HG03025 (cell line): ENCODE data around the gene IP6K1.

ENCODE experiments used
- ATAC-seq: cut with Tn5 transposase; IDR thresholded peaks from one replicate; pipeline ENCODE4 v1.9.1; 2021; ENCODE audit warnings: mild to moderate bottlenecking, moderate library complexity; ENCODE audit not compliant: unreplicated experiment, low FRiP score

The IP6K1 gene

DNA sequence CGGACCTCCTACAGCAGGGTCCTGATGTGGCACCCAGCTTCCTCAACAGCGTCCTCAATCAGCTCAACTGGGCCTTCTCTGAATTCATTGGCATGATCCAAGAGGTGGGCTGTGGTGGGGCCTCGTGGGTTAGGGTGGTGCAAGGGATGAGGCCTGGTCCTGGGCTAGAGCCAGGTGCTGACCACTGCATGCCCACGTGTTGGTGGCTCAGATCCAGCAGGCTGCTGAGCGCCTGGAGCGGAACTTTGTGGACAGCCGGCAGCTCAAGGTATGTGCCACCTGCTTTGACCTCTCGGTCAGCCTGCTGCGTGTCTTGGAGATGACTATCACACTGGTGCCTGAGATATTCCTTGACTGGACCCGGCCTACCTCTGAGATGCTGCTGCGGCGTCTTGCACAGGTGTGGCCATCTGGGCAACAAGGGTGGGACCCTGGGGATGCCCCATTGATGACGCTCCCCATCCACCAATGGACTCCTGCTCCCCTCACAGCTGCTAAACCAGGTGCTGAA is 70.7 kb downstream of the IP6K1 start:
- ATAC-seq = no peak

DNA sequence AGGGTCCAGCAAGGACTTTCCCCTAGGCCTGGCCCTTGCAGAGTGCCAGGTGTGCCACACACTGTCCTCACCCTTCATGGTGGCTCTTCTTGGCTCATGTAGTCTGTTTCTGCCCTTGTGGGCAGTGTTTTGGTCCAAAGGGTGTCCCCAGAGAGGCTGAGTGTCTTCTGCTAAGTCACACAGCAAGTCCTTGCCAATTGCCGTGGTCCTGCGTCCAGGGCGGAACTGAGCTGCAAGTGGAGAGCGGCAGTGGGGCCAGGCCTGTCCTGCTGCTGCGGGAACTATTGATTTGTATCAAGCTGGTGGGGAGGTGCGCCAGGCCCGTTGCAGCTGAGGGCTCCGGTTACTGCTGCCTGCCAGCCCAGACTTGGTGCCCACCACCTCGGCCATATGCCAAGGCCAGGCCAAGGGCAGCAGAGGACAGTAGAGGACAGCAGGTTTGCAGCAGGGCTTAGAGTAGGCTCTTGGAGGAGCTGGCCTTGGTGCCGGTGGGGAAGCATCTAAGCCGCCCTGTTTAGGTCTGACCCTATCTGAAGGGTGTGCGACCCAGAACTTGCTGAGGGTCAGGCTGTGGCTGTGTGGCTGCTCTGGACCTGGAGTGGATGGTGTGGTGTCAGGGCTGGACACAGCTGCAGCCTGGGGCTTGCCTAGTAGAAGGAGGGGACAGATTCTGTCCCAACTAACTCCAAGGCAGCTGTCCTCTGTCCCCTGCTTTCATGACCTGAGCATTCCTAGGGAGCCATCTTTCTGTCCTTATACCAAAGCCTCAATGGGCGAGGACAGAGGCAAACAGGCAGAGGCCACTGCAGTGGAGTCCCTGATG is 71.4 kb downstream of the IP6K1 start:
- ATAC-seq = no peak

DNA sequence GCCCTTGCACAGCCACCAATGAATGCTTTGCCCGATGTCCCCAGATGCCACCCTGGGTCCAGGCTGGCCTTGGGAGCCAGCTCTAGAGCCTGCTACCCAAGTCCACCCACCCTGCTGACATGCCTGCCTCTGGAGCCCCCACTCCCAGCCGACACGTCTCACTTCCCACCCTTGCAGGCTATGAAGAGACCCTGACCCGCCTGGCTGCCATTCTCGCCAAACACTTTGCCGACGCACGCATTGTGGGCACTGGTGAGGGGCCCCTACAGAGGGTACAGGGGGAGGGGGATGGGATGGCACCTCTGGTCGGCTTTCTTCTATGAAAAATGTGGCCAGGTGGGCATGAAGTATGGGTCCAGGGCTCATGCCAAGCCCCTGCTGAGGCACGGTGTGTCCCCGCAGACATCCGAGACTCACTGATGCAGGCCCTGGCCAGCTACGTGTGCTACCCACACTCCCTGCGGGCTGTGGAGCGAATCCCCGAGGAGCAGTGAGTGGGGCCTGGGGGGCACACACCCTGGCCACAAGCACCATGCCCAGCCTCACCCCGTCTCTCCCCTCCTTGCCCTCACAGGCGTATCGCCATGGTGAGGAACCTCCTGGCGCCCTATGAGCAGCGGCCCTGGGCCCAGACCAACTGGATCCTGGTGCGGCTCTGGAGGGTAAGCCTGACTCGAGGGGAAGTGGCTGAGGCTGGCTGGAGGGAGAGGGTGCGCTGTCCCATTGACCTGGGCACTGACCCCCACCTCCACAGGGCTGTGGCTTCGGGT is 72.8 kb downstream of the IP6K1 start:
- no peak for ATAC-seq

DNA sequence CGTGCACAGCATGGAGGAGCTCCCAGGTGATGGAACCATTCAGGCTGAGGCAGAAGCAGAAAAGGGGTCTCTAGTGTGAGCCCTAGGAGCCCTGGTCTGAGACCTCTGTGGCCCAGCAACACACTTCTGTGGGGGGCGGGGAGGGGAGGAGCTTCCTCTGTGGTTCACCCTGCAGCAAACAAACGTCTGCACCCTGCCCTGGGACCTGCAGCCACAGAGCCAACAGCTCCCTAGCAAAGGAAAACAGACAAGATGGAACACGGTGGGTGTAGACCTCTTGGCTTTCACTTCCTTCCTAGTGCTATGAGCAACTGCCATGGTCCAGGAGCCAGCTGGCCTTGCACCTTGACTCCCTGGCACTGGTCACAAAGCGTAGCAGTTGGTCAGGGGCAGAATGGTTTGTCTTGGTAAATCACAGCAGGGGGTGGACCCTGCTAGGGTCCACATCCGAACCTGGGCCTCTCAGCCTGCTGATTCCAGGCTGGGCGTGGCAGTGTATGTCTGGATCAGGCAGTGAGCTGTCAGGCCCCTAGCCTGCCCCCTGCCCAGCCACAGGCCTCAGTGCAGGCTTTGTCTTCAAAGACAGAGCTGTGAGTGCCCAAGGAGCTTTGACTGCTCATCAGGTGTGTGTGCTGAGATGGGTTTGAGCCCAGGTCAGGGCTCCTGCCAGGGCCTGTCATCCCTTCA is 73.6 kb downstream of the IP6K1 start:
- no peak for ATAC-seq

DNA sequence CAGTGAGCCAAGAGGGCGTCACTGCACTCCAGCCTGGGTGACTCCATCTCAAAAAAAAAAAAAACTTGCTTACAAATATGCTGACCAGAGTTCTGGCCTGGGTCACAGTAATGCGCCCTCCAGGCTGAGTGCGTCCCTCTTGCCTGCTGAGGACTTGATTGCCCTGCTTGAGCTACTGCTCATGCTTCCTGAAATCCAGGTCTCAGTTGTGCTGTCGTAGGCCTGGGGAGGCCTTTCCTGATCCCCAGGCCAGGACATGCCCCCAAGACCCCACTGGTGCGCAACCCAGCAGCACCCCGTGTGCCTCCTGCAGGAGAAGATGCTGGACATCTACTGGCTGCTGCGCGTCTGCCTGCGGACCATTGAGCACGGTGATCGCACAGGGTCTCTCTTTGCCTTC is 74.2 kb downstream of the IP6K1 start:
- no peak for ATAC-seq

DNA sequence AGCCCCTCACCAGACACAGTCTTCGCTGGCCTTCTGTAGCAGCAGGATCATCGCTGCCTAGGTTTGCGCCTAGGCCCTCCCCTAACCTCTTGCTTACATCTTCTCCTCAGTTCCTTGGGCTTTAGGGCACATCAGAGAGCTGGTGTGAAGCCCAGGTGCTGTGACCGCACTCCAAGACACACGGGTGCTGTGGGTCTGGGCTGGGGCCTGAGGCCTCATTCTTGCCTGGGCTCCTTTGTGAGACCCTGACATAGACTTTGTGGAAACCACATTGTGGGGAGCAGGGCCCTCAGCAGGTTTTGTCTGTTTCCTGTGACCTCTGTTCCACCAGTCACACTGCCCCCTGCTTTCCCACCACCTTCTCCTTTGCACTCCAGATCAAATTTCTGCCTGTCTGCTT is 74.9 kb downstream of the IP6K1 start:
- no peak for ATAC-seq

DNA sequence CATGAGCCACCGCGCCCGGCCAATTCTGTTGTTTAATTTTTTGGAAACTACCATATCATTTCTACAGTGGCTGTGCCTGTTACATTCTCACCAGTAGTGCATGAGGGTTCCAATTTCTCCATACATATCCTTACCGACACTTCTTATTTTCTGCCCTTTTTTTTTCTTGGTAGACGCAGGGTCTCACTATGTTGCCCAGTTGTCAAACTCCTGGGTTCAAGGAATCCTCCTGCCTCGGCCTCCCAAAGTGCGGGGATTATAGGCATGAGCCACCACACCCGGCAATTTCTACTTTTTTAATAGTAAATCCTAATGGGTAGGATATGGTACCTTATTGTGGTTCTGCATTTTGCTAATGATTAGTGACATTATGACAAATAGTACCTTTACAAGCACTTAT is 76.5 kb downstream of the IP6K1 start:
- no peak for ATAC-seq

DNA sequence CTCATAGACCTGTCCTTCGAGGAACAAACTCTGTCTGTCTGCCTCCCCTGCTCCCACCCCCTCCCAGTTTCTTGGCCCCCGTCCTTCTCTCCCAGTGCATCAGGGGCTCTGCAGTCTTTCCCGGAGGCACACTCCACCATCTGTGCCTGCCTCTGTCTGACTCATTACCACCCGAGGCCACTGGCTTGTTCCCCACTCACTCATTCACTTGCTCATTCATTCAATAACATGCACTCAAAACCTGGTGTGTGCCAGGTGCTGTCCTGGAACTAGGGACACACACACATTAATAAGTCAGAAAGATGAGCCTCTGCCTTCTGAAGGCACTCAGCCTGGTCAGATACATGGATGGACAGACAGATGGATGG is 79.2 kb downstream of the IP6K1 start:
- ATAC-seq = no peak

DNA sequence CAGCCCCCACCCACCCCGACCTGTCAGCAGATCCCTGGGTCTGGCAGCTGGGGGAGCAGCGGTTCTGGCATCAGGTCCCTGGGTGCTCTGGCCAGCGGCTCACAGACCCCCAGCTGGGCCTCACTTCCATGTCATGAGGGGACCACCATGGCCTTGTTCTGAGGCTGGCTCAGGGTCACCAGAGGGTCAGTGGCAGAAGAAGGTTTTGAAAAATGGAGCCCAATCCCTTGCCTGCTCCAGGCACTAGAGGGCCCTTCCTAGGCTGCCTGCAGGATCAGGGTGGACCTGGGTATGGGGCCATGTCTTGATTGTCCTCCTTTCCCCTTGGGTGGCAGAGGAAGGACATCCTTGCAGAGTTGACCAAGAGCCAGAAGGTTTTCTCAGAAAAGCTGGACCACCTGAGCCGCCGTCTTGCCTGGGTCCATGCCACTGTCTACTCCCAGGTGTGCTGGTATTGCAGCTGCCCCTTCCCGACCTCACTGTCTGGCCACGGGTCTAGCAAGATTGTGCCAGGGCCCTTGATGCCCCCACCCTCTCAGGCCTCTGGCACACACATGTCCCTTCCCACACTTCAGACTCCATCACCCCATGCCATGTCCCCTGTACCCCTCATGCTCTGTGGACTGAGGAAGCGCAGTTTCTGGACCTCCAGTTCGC is 79.8 kb downstream of the IP6K1 start:
- no peak for ATAC-seq

DNA sequence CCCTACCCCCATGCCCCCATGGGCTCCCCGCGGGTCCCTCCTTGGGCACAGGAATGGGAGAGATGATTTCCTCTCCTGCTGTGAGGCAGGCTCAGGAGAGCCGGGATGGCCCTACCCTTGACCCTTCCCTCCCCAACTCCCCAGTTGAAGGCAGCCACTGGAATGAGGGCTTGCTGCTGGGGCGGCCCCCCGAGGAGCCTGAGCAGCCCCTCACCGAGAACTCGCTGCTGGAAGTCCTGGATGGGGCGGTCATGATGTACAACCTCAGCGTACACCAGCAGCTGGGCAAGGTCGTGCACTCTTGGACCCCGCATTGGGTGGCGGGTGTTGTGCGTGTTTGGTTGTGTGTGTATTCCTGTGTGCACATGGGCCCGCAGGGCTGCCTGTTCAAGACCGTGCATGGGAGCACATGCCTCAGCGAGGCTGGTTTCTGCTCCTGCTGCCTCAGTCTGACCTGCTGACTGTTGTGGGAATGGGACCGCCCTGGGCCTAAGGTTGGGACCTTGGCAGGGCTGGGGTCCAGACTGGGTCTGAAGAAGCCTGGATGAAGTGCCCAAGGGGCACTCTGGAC is 80.9 kb downstream of the IP6K1 start:
- no peak for ATAC-seq

DNA sequence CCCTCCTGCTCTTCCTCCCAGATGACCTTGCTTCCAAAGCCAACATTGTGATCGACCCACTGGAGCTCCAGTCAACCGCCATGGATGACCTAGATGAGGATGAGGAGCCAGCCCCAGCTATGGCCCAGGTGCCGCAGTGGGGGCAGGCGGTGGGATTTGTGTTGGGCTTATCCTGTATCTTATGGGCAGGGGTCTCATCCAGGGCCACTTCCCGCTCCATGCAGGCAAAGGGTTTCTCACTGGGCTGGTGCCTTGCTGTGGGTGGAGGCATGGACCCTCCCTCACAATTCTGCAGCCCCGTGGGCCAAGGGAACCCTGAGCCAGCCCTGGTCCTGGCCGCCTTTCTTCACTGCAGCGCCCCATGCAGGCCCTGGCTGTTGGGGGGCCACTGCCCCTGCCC is 81.7 kb downstream of the IP6K1 start:
- ATAC-seq = no peak

DNA sequence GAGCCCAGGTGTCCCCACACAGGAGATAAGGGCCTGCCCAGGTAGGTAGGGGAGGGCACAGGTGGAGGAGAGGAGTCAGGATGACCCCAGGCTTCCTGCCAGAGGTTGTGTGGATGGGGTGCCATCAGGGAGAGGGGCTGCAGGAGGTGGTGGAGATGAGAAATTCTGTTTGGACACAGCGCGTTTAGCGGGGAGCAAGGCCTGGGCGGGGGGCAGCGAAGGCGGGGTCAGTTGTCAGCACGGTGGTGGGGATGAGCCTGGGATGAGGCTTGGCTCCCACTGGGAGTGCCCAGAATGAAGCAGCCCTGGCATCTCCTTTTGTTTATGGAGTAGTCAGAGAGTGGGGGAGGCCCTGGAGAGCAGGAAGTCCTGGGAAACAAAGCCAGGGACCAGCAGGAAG is 82.4 kb downstream of the IP6K1 start:
- ATAC-seq = no peak

DNA sequence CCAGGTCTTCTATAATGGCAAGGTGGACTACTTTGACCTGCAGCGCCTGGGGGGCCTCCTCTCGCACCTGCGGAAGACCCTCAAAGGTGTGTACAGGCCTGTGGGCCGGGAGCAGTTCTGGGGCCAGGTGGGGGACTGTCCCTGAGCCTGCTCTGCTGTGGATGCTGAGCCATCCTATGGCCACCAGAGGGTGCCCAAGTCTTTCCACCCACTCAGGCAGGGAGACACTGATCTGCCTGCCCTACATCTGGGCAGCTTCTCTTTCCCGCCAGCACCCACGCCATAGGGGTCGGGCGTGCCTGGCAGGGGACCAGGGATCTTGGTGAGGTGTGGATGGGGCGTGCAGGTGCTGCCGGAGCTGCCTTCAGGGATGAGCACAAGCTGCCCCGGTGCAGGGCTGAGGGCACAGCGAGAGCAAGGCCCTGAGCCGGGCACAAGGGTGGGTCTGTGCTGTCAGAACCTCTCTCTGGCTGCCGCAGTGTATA is 82.9 kb downstream of the IP6K1 start:
- no peak for ATAC-seq

DNA sequence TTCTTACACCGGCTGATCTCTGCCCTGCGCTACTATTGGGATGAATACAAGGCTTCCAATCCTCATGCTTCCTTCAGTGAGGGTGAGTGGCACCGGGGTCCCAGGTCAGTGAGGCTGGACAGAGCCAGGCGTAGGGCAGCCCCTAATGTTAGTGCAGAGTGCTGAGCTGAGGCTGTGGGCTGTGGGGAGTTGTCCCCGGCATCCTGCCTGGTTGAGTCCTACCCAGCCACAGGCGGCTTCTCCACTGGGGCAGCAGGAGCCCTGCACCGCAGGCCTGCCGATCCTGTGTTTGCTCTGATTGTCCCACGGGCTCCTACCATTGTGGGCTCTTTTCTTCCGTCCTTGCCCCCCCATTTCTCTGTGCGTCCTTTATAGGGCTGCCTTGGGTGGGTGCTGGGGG is 83.7 kb downstream of the IP6K1 start:
- no peak for ATAC-seq

DNA sequence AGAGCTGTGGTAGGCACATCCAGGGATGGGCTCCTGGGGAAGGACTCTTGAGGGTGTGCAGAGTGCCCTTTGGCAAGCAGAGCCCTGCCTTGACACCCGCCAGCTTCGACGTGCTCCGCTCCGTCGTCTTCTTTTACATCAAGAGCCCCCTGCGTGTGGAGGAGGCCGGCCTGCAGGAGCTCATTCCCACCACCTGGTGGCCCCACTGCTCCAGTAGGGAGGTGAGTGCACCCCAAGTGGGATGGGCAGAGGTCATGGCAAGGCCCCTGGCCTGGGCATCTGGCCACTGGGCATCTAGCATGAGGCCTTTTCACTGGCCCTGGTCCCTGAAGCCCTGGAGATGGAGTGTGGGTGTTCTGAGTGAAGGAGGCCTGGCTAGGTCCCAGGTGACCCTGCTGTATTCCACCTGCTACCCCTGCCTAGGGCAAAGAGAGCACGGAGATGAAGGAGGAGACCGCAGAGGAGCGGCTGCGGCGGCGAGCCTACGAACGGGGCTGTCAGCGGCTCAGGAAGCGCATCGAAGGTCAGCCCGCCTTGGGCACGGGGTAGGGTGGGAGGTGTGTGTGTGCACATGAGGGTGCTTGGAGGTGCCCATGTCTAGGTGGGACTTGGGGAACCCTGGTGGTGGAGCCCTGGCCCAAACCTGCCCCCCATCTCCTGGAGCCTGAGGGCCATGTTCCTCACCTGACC is 84.8 kb downstream of the IP6K1 start:
- ATAC-seq = no peak

DNA sequence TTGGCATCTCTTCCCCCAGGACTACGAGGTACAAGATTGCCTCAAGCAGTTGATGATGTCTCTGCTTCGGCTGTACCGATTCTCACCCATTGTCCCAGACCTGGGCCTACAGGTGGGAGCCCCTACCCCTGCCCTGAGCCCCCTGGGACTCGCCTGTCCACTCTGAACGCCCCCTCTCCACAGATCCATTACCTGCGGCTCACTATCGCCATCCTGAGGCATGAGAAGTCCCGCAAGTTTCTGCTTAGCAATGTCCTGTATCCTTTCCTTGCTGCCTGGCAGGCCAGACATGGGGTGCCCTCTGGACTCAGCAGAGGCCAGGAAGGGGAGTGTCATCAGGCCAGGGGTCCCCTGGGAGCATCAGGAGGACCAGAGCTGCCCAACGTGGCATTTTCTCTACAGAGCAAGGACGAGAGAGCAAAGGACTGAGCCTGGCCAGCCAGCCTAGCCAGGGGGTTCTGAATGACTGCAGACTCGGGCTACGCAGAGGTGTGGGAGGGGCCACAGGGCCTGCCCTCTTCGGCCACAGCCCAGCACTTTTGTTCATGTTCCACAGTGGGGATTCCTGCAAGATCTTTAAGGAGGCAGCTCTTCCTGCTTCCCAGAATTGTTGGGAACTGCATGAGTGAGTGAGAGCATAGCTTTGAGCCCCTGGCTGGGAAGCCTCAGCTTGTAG is 85.8 kb downstream of the IP6K1 start:
- no peak for ATAC-seq

DNA sequence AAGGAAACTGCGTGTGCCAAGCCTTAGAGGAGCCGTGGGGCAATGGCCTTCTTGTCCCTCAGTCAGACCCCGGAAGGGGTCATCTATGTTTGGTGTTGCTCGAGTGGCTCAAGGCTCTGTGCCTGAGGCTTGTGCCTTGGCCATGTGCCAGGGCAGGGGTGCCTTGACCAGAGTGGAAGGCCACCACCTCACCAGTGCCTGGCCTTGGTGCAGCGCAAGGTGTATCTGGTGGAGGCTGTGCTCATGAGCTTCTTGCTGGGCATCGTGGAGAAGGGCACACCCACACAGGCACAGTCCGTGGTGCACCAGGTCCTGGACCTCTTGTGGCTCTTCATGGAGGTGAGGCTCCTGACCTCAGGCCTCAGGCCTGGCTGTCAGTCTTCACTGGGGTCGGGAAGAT is 86.3 kb downstream of the IP6K1 start:
- ATAC-seq = no peak

DNA sequence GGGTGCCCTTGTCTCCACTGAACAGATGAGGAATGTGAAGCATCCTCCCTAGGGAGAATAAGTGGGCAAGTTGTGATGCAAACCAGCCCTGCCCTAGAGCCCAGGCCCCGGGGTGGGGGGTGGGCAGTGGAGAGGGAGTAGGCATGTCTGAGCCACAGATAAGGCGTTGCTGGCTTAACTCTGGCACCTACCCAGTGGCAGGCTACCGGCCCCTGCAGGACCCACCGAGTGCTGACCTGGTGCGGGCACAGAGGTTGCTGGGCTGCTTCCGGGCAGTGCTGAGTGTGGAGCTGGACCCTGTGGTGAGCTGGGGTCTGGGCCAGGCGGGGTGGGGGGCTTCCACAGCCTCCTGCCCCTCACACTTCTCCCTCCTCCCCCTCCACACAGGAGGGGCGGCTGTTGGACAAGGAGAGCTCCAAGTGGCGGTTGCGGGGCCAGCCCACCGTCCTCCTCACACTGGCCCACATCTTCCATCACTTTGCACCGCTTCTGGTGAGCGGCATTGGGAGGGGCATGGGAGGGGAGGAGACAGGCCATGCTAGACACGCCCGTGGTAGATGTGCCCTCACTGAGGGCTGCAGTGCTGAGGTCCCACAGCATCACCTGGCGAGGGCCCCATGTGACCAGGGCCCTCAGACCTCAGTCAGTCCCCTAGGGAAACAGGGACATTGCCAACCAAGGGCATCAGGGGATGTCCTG is 86.9 kb downstream of the IP6K1 start:
- ATAC-seq = no peak
